Naive thymus-derived CD4-positive, alpha-beta T cell (primary cell): Measurements from ENCODE around the gene ZFYVE28. TPM values are rescaled to one million over a fixed set of nuclear protein-coding genes. Genes with fewer than 3 reads are reported as not detected.
A peak's percentile ranks its signal among the peaks of the same experiment; 100 is the strongest.

ENCODE experiments used
- ATAC-seq: fragments of 150-1000 bp; cut with Tn5 transposase; 2 replicates; pipeline ENCODE4 v1.10.0; 2021; ENCODE audit warnings: mild to moderate bottlenecking, moderate library complexity
- CTCF ChIA-PET: fragments of 350-600 bp; sonication (Branson Sonifier 250); formaldehyde crosslinking; loops from one replicate; lab custom pipeline; 2021; ENCODE audit warnings: antibody characterized with exemption; lab: Charles Lee
- POLR2A ChIA-PET: fragments of 350-600 bp; sonication (Branson Sonifier 250); formaldehyde crosslinking; loops from one replicate; lab custom pipeline; 2021; ENCODE audit warnings: antibody characterized with exemption, inconsistent platforms; lab: Charles Lee
- DNase-seq, 9 donors: peaks; one replicate each; pipeline versions ENCODE4 v3.0.0 to v3.0.0-alpha.2; 2020 to 2022; ENCODE audit warnings: mixed read lengths in 1 of 9
- H3K27ac ChIP-seq: one replicate; pipeline ENCODE4 v1.7.0; 2013; ENCODE audit warnings: mild to moderate bottlenecking, low read depth, low read length, moderate library complexity
- H3K27me3 ChIP-seq, 2 donors: one replicate each; pipeline ENCODE4 v1.7.0; 2013; ENCODE audit warnings: low read length in 2 of 2, mild to moderate bottlenecking in 2 of 2, moderate library complexity in 2 of 2; ENCODE audit not compliant: control insufficient read depth in 2 of 2, insufficient read depth in 2 of 2
- H3K36me3 ChIP-seq, 3 experiments: 1 replicate in 2 of 3; 2 replicates in 1 of 3; pipeline ENCODE4 v1.7.0; 2013; ENCODE audit warnings: low read length in 3 of 3, mild to moderate bottlenecking in 3 of 3, moderate library complexity in 1 of 3; ENCODE audit not compliant: insufficient read depth in 3 of 3, control insufficient read depth in 2 of 3
- H3K4me1 ChIP-seq, 2 donors: one replicate each; pipeline ENCODE4 v1.7.0; 2013; ENCODE audit warnings: low read length in 2 of 2, mild to moderate bottlenecking in 2 of 2, moderate library complexity in 1 of 2; ENCODE audit not compliant: control insufficient read depth in 2 of 2, insufficient read depth in 2 of 2
- H3K4me3 ChIP-seq: 2 replicates; pipeline ENCODE4 v1.7.0; 2013; ENCODE audit warnings: mild to moderate bottlenecking, low read length
- H3K9me3 ChIP-seq, 3 experiments: 1 replicate in 2 of 3; 2 replicates in 1 of 3; pipeline ENCODE4 v1.7.0; 2013; ENCODE audit warnings: low read length in 3 of 3; ENCODE audit not compliant: control insufficient read depth in 2 of 3
- H3K27ac Mint-ChIP-seq, 9 donors: one replicate each; pipeline ENCODE4 v1.8.0; 2020 to 2022; ENCODE audit warnings: mixed read lengths in 9 of 9, mild to moderate bottlenecking in 8 of 9, moderate library complexity in 5 of 9, inconsistent platforms in 2 of 9
- H3K27me3 Mint-ChIP-seq, 5 donors: one replicate each; pipeline ENCODE4 v1.8.0; 2021 to 2022; ENCODE audit warnings: mixed read lengths in 5 of 5, mild to moderate bottlenecking in 1 of 5
- H3K36me3 Mint-ChIP-seq, 5 donors: one replicate each; pipeline ENCODE4 v1.8.0; 2020 to 2022; ENCODE audit warnings: mixed read lengths in 5 of 5, mild to moderate bottlenecking in 3 of 5, inconsistent platforms in 1 of 5
- H3K4me1 Mint-ChIP-seq, 7 donors: one replicate each; pipeline ENCODE4 v1.8.0; 2020 to 2022; ENCODE audit warnings: mixed read lengths in 7 of 7, mild to moderate bottlenecking in 3 of 7, inconsistent platforms in 1 of 7
- H3K4me3 Mint-ChIP-seq, 10 donors: one replicate each; pipeline ENCODE4 v1.8.0; 2020 to 2022; ENCODE audit warnings: mild to moderate bottlenecking in 10 of 10, mixed read lengths in 10 of 10, moderate library complexity in 6 of 10, inconsistent platforms in 2 of 10
- H3K9me3 Mint-ChIP-seq, 11 donors: one replicate each; pipeline ENCODE4 v1.8.0; 2020 to 2022; ENCODE audit warnings: mixed read lengths in 11 of 11, mild to moderate bottlenecking in 4 of 11, inconsistent platforms in 1 of 11, moderate library complexity in 1 of 11
- intact Hi-C, 2 donors: fragments of 100-400 bp; cut with micrococcal nuclease; formaldehyde crosslinking; loops; one replicate each; pipeline ENCODE4 v1.15.1; 2023
- polyA plus RNA-seq, 2 donors: library from polyadenylated mRNA; unstranded; fragments of 300-500 nt; fragmentation: Illumina TruSeq; gene quantifications; one replicate each; pipeline ENCODE4 v1.2.3, GENCODE V29; 2021
- total RNA-seq, 6 experiments: library from RNA in 5 of 6; stranded (reverse) in 5 of 6; gene quantifications; 1 replicate in 5 of 6; 2 replicates in 1 of 6; pipeline ENCODE4 v1.2.3 and lab custom pipeline; 2021 to 2026

Gene ZFYVE28
- total and polyA plus RNA-seq, 7 experiments from 2014 or later, result 6.1 to 26.5 (median 15.9) TPM

DNA sequence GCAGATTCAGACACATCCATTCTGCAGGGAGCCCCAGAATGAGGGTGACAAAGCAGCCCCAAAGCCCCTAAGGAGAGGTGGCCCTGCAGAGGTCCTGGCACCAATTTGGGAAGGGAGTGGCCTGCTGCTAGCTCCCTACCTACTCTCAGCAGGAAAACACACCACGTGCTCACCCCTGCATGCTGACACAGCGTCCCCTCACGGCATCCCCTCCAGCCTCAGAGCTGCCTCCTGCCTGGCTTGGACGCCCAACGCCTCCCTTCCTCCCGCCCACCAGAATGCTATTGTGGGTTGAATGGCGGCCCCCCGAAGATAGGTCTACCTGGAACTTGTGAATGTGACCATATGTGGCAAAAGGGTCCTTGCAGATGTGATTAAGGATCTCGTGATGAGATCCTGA is 28.8 kb downstream of the ZFYVE28 start:
- no peaks in the 10 kb centered on the region for H3K9me3 Mint-ChIP-seq
- peaks cover 11 to 15% of the 10 kb centered on the region in 2 donors for H3K4me1 ChIP-seq
- intact Hi-C loops, result no loop called here
- H3K36me3 Mint-ChIP-seq, result peaks cover 0 to 3% (median 0%) of the 10 kb centered on the region in 5 donors
- no peak overlapping the region for H3K4me3 ChIP-seq
- CTCF ChIA-PET, result no interaction called here
- no peak overlapping the region for H3K4me3 Mint-ChIP-seq
- H3K4me1 Mint-ChIP-seq, result peaks cover 19 to 41% (median 22%) of the 10 kb centered on the region in 7 donors
- H3K36me3 ChIP-seq, result no peaks in the 10 kb centered on the region
- no peaks in the 10 kb centered on the region for H3K9me3 ChIP-seq
- POLR2A ChIA-PET, result no interaction called here
- ATAC-seq, result no peak
- no peak overlapping the region for H3K27ac Mint-ChIP-seq
- no peak overlapping the region for H3K27ac ChIP-seq
- H3K27me3 Mint-ChIP-seq, result peaks cover 0 to 44% (median 0%) of the 10 kb centered on the region in 5 donors
- H3K27me3 ChIP-seq, result no peaks in the 10 kb centered on the region
- no peak for DNase-seq

DNA sequence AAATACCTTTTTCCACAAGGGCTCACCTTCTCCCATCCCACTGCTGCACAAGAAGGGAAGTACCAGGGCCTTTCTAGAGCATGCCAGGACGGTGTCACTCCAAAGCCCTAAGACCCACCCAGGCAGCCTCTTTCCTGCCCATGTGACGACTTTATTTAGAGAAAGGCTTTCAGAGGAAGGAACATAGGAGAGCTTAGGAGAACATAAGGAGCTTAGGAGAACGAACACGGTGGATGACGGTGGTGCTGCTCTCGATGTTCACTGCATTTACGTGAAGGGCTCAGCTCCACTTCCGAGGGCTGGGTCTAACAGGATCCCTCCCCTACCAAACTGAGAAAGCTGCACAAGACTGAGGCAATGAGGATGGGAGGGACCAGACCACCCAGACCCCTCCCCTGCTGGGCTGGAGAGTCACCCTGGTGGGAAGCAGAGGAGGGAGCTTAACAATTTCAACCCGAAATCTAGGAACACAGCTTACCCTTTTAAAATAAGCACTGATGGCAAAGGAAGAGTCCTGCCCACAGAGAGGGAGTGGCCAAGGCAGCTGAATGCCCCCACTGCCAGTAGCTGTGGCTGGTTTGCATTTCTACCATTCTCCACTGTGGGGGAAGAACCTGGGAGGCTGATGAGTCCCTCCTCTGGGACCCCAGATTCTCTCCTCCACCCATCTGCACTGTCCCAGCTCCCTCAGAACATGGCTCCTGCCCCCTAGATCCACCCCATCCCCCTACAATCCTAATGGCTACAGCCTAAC is 29.8 kb downstream of the ZFYVE28 start:
- DNase-seq (no peak), ATAC-seq (no peak)
- Histone ChIP-seq H3K9me3 (no peaks in the 10 kb centered on the region), H3K4me1 (peaks cover 5 to 7% of the 10 kb centered on the region in 2 donors), H3K4me3 (no peak overlapping the region), H3K36me3 (no peaks in the 10 kb centered on the region), H3K27me3 (no peaks in the 10 kb centered on the region), H3K27ac (no peak overlapping the region)
- CTCF ChIA-PET, result interaction anchor here (0.5 to 0.6 kb wide), 2 partner anchors 14 to 377 kb away, joined by 4 read pairs; no protein-coding TSS in a partner anchor
- Mint-ChIP-seq H3K9me3 (peaks cover 0 to under 1% (median 0%) of the 10 kb centered on the region in 11 donors), H3K4me1 (peaks cover 11 to 31% (median 14%) of the 10 kb centered on the region in 7 donors), H3K27ac (no peak overlapping the region), H3K4me3 (no peak overlapping the region), H3K36me3 (peaks cover 0 to 3% (median 0%) of the 10 kb centered on the region in 5 donors), H3K27me3 (peaks cover 0 to 34% (median 0%) of the 10 kb centered on the region in 5 donors)
- intact Hi-C loops, result no loop called here
- POLR2A ChIA-PET, result no interaction called here

DNA sequence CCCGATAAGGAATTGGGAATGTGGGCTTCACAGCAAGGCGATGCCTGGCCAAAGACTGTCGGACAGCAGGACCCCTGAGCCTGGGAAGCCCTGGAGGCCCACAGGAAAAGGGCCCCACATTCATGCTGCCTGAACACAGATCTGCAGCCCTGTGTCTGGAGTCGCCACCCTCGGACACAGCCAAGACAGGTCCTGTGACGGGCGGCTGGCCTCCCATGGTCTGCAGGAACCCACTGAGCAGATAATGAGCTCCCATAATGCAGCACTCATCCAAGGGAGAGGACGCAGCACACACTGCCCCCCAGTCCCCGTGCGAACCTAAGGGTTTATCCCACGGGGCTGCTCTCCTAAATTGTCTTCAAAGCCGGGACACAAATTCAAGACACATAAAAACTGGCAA is 30.6 kb downstream of the ZFYVE28 start:
- no peak for ATAC-seq
- no peaks in the 10 kb centered on the region for H3K9me3 ChIP-seq
- H3K4me1 ChIP-seq, result peaks cover 0 to under 1% of the 10 kb centered on the region in 2 donors
- no peaks in the 10 kb centered on the region for H3K27me3 ChIP-seq
- POLR2A ChIA-PET, result no interaction called here
- H3K4me3 ChIP-seq, result no peak overlapping the region
- Mint-ChIP-seq H3K4me3 (no peak overlapping the region), H3K4me1 (peaks cover 6 to 28% (median 8%) of the 10 kb centered on the region in 7 donors), H3K9me3 (peaks cover 0 to 3% (median 0%) of the 10 kb centered on the region in 11 donors), H3K36me3 (peaks cover 0 to 5% (median 0%) of the 10 kb centered on the region in 5 donors), H3K27me3 (peaks cover 0 to 27% (median 0%) of the 10 kb centered on the region in 5 donors), H3K27ac (no peak overlapping the region)
- CTCF ChIA-PET, result no interaction called here
- H3K27ac ChIP-seq, result no peak overlapping the region
- intact Hi-C loops, result no loop called here
- no peak for DNase-seq
- H3K36me3 ChIP-seq, result no peaks in the 10 kb centered on the region

DNA sequence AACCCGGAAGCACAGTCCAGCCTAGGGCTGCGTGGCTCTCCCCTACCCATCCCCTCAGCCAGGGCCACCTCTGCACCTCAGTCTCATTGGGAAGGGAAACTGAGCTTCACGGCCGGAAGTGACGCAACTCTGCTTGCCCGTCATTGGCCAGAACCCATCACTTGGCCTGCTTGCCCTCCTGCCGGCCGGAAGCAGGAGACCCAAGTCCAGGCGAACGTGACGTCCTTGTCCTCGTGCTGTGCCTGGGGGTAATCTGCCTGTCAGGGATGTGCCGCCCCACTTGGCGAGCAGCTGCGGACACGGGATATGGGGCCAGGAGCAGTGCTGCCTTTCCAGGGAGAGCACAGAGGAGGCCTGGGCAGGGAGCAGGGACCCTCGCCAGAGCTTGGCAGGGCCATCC is 31.2 kb downstream of the ZFYVE28 start:
- intact Hi-C loops, result no loop called here
- no peak overlapping the region for H3K27ac ChIP-seq
- H3K4me3 ChIP-seq, result no peak overlapping the region
- ATAC-seq, result no peak
- peaks cover 0 to 22% (median 0%) of the 10 kb centered on the region in 5 donors for H3K27me3 Mint-ChIP-seq
- no peaks in the 10 kb centered on the region for H3K9me3 ChIP-seq
- peaks cover 2 to 22% (median 7%) of the 10 kb centered on the region in 7 donors for H3K4me1 Mint-ChIP-seq
- no peak overlapping the region for H3K4me3 Mint-ChIP-seq
- ChIA-PET POLR2A (interaction anchor here (1.0 kb wide), 1 partner anchor 82 kb away, joined by 3 read pairs; the partner anchor contains the start of gene RNF4), CTCF (no interaction called here)
- peaks cover 0 to 9% (median 2%) of the 10 kb centered on the region in 5 donors for H3K36me3 Mint-ChIP-seq
- H3K36me3 ChIP-seq, result no peaks in the 10 kb centered on the region
- H3K27me3 ChIP-seq, result no peaks in the 10 kb centered on the region
- H3K4me1 ChIP-seq, result no peaks in the 10 kb centered on the region
- peaks cover 0 to 3% (median 0%) of the 10 kb centered on the region in 11 donors for H3K9me3 Mint-ChIP-seq
- H3K27ac Mint-ChIP-seq, result no peak overlapping the region
- DNase-seq, result no peak

DNA sequence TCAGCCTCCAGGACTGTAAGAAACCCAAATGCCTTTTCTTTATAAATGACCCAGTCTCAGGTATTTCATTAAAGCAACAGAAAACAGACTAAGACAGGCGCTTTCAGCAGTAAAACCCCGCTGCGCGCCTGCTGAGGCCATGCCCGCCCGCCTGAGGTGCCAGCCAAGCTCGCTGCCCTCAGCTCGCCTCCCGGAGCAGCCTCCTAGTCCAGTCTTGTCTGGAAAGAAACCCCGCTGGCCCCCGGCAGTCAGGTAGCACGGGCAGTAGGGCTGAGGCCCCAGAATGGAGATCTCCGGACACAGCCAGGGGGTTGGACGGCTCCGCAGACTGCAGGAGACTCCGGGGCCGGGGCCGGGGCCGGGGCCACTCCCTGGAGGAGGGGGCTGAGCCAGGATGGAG is 31.7 kb downstream of the ZFYVE28 start:
- Mint-ChIP-seq H3K4me3 (no peak overlapping the region), H3K4me1 (peaks cover 0 to 21% (median 7%) of the 10 kb centered on the region in 7 donors), H3K27ac (peak overlapping the region in 1 of 9 donors; percentile 13), H3K9me3 (peaks cover 0 to 3% (median 0%) of the 10 kb centered on the region in 11 donors), H3K36me3 (peaks cover 0 to 9% (median 0%) of the 10 kb centered on the region in 5 donors), H3K27me3 (peaks cover 0 to 20% (median 0%) of the 10 kb centered on the region in 5 donors)
- DNase-seq (no peak), ATAC-seq (no peak)
- Histone ChIP-seq H3K36me3 (no peaks in the 10 kb centered on the region), H3K27me3 (no peaks in the 10 kb centered on the region), H3K9me3 (no peaks in the 10 kb centered on the region), H3K4me1 (no peaks in the 10 kb centered on the region), H3K27ac (no peak overlapping the region), H3K4me3 (no peak overlapping the region)
- ChIA-PET CTCF (no interaction called here), POLR2A (interaction anchor here (1.0 kb wide), 1 partner anchor 82 kb away, joined by 3 read pairs; the partner anchor contains the start of gene RNF4)
- intact Hi-C loops, result no loop called here

DNA sequence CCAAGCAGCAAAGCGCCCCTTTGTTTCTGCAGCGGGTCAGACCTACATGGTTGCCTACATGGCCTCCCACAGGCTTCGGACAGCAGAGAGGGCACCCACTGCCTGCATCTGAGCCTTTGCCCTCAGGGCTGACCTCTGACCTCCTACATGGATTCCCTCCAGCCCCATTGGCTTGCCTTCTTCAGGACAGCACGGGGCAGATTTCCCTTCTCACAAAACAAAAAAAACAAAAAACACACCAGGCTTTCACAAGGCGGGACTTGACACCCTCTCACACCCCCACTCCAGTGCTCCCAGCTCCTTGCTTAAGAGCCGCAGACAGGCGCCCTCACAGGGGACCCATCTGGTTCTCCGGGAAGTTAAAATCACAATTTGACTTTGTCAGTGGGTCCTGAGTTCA is 32.9 kb downstream of the ZFYVE28 start:
- no peaks in the 10 kb centered on the region for H3K9me3 ChIP-seq
- CTCF ChIA-PET, result no interaction called here
- H3K36me3 ChIP-seq, result no peaks in the 10 kb centered on the region
- H3K27ac Mint-ChIP-seq, result peak overlapping the region in 1 of 9 donors; percentile 76
- intact Hi-C loops, result no loop called here
- H3K27ac ChIP-seq, result no peak overlapping the region
- H3K4me3 ChIP-seq, result no peak overlapping the region
- H3K4me3 Mint-ChIP-seq, result no peak overlapping the region
- no peaks in the 10 kb centered on the region for H3K27me3 ChIP-seq
- DNase-seq (no peak), ATAC-seq (no peak)
- H3K9me3 Mint-ChIP-seq, result peaks cover 0 to 6% (median 0%) of the 10 kb centered on the region in 11 donors
- no peaks in the 10 kb centered on the region for H3K4me1 ChIP-seq
- peaks cover 0 to 11% (median 0%) of the 10 kb centered on the region in 5 donors for H3K27me3 Mint-ChIP-seq
- POLR2A ChIA-PET, result interaction anchor here (0.7 kb wide), 1 partner anchor 80 kb away, joined by 3 read pairs; no protein-coding TSS in a partner anchor
- H3K36me3 Mint-ChIP-seq, result peaks cover 0 to 16% (median 0%) of the 10 kb centered on the region in 5 donors
- H3K4me1 Mint-ChIP-seq, result peaks cover 0 to 13% (median 5%) of the 10 kb centered on the region in 7 donors
